GM12878 (cell line): ENCODE measurements around the gene PCNX1.

Experiments used
- POLR2AphosphoS5 ChIP-seq: IDR thresholded peaks from 2 replicates; pipeline ENCODE4 v1.6.1; 2011; ENCODE audit warnings: mild to moderate bottlenecking, low read length, inconsistent platforms
- TAF1 ChIP-seq: IDR thresholded peaks from 2 replicates; pipeline ENCODE4 v1.6.1; 2011; ENCODE audit warnings: mild to moderate bottlenecking, low read depth, low read length, borderline replicate concordance

DNA sequence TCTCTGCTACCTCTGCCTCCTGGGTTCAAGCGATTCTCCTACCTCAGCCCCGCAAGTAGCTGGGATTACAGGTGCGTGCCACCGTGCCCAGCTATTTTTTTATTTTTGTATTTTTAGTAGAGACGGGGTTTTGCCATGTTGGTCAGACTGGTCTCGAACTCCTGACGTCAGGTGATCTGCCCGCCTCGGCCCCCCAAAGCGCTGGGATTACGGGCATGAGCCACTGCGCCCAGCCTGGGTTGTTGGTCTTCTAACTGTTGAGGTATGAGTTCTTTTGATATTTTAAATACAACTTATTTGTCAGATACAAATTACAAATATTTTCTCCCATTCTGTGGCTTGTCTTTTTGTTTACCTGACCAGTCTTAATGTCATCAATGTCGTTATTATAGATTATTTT, 95.9 kb downstream of the PCNX1 start:
- no peak for TF ChIP-seq TAF1
- no peak for TF ChIP-seq POLR2AphosphoS5
